ENCODE measurements around the gene UBE3B. TPM values are rescaled to one million over a fixed set of nuclear protein-coding genes. Genes with fewer than 3 reads are reported as not detected.

The UBE3B gene
- total and polyA plus RNA-seq, 8 donors: 9.4 to 104 (median 22.2) TPM

DNA sequence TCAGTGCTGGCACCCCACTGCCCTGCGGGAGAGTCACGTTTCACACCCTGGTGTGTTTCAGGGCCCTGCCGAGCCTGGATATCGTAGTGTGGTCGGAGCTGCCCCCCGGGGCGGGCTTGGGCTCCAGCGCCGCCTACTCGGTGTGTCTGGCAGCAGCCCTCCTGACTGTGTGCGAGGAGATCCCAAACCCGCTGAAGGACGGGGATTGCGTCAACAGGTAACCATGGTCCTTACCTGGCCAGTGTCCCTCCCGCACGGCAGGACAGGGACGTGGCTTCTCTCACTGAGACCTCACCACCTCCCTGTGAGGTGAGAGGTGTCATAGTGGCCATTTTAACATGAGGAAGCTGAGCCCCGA, 103.9 kb downstream of the UBE3B start:
- H3K27ac ChIP-seq: no peak overlapping the region
- no peaks in the 10 kb centered on the region for H3K9me3 ChIP-seq
- no peaks in the 10 kb centered on the region for H3K27me3 ChIP-seq
- H3K36me3 ChIP-seq: peaks cover 34 to 95% (median 92%) of the 10 kb centered on the region in 4 donors
- DNase-seq: no peak
- H3K4me3 ChIP-seq: no peak overlapping the region
- intact Hi-C loops (cut with DNase I; ENCODE audit: low total_unique reads): no loop called here
- WGBS, 5 donors: 88 to 95% (median 93%) methylated on average over 13 to 18 of the region's 18 CpGs
- no peak for TF ChIP-seq POLR2A (IDR thresholded peaks at IDR 0.05)
- TF ChIP-seq, protein P1, sequence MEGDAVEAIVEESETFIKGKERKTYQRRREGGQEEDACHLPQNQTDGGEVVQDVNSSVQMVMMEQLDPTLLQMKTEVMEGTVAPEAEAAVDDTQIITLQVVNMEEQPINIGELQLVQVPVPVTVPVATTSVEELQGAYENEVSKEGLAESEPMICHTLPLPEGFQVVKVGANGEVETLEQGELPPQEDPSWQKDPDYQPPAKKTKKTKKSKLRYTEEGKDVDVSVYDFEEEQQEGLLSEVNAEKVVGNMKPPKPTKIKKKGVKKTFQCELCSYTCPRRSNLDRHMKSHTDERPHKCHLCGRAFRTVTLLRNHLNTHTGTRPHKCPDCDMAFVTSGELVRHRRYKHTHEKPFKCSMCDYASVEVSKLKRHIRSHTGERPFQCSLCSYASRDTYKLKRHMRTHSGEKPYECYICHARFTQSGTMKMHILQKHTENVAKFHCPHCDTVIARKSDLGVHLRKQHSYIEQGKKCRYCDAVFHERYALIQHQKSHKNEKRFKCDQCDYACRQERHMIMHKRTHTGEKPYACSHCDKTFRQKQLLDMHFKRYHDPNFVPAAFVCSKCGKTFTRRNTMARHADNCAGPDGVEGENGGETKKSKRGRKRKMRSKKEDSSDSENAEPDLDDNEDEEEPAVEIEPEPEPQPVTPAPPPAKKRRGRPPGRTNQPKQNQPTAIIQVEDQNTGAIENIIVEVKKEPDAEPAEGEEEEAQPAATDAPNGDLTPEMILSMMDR (IDR thresholded peaks at IDR 0.05): no peak
- TF ChIP-seq POLR2AphosphoS5 (IDR thresholded peaks at IDR 0.05): no peak
- TF ChIP-seq EP300 (IDR thresholded peaks at IDR 0.05): no peak
- no peaks in the 10 kb centered on the region for H3K4me1 ChIP-seq

DNA sequence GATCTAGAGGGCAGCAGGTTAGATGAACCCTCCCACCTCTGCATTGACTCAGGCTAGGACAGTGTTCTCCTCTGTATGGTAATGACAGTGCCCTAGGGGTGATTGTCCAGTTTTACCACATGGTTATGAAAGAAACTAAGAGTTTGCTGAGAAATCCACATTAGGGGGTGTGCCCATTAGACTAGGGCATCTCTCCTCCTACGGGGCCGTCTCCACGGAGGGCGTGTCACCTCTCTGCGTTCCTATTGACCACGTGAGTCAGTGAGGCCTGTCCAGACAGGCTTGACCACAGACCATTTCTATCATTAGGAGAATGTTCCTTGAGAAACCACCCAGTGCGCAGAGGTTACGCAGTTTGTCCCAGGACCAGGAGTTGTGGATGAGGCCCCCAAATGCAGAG, 104.4 kb downstream of the UBE3B start:
- H3K36me3 ChIP-seq: peaks cover 36 to 95% (median 92%) of the 10 kb centered on the region in 4 donors
- no peak overlapping the region for H3K4me3 ChIP-seq
- DNase-seq: no peak
- H3K27ac ChIP-seq: no peak overlapping the region
- H3K9me3 ChIP-seq: no peaks in the 10 kb centered on the region
- H3K4me1 ChIP-seq: no peaks in the 10 kb centered on the region
- TF ChIP-seq POLR2AphosphoS5 (IDR thresholded peaks at IDR 0.05) (no peak), EP300 (IDR thresholded peaks at IDR 0.05) (no peak), POLR2A (IDR thresholded peaks at IDR 0.05) (no peak)
- TF ChIP-seq, protein P1 (IDR thresholded peaks at IDR 0.05): no peak
- no peaks in the 10 kb centered on the region for H3K27me3 ChIP-seq
- 64 to 85% (median 77%) methylated on average over 8 of the region's 8 CpGs for WGBS, 5 donors
- intact Hi-C loops (cut with DNase I; ENCODE audit: low total_unique reads): no loop called here

DNA sequence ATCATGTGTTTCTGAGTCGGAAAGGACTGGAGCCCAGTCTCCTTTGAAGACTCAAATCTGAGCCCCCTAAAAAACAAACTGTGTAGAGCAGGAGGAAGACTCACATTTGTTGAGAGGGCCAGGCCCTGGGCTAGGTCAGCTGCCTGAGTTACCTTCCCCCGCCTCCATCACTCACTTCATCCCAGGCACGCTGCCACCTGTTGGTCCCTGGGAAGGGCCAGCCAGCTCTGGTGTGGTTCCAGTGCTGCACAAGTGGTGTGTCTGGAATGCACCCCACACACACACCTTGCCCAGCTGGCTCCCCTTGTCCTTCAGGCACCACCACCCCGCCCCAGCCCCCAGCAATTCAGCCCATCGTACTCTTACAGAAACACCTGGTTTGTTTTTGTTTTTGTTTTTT, 105.2 kb downstream of the UBE3B start:
- Histone ChIP-seq H3K4me1 (no peaks in the 10 kb centered on the region), H3K36me3 (peaks cover 28 to 95% (median 92%) of the 10 kb centered on the region in 4 donors), H3K27ac (no peak overlapping the region), H3K9me3 (no peaks in the 10 kb centered on the region), H3K4me3 (no peak overlapping the region), H3K27me3 (no peaks in the 10 kb centered on the region)
- no peak for DNase-seq
- TF ChIP-seq POLR2A (IDR thresholded peaks at IDR 0.05) (no peak), POLR2AphosphoS5 (IDR thresholded peaks at IDR 0.05) (no peak)
- intact Hi-C loops (cut with DNase I; ENCODE audit: low total_unique reads): no loop called here
- WGBS, 5 donors: 82 to 91% (median 87%) methylated on average over 5 of the region's 5 CpGs

DNA sequence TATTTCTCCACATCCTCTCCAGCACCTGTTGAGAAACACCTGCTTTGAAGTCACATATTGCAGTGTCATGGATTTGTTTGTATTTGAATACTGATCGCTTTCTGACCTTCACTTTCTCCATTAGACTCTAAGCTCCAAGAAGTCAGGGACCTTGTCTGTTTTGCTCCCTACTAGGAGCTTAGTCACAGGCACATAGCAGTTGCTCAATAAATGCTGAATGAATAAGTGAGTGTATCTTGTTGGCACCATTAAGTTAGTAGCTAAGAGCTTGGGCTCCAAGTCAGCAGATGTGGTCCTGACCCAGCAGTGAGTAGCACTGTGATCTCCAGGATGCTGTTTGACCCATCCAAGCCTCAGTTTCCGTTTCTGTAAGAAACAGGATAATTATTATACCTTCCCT, 106.3 kb downstream of the UBE3B start:
- H3K9me3 ChIP-seq: no peaks in the 10 kb centered on the region
- H3K27ac ChIP-seq: no peak overlapping the region
- WGBS, 5 donors: 90 to 97% (median 95%) methylated on average over 2 of the region's 2 CpGs
- no peaks in the 10 kb centered on the region for H3K27me3 ChIP-seq
- H3K4me1 ChIP-seq: no peaks in the 10 kb centered on the region
- peaks cover 31 to 95% (median 92%) of the 10 kb centered on the region in 4 donors for H3K36me3 ChIP-seq
- DNase-seq: no peak
- no peak overlapping the region for H3K4me3 ChIP-seq
- intact Hi-C loops (cut with DNase I; ENCODE audit: low total_unique reads): no loop called here
- TF ChIP-seq, protein P1 (IDR thresholded peaks at IDR 0.05): no peak
- TF ChIP-seq POLR2A (IDR thresholded peaks at IDR 0.05): no peak
- TF ChIP-seq EP300 (IDR thresholded peaks at IDR 0.05): no peak
- no peak for TF ChIP-seq POLR2AphosphoS5 (IDR thresholded peaks at IDR 0.05)

Other genes starting within 250 kb of the UBE3B start
- not detected for gene FOXN4, start 168.3 kb upstream of the UBE3B start, total RNA-seq
- not detected for gene FOXN4, start 168.3 kb upstream of the UBE3B start, polyA plus RNA-seq
- not detected for gene MYO1H, start 129.7 kb upstream of the UBE3B start, total RNA-seq
- gene MYO1H, start 129.7 kb upstream of the UBE3B start, polyA plus RNA-seq: under 1 TPM in 1 of 3 donors, not detected in 2; 0.08 TPM
- gene KCTD10, start 334 bp upstream of the UBE3B start, total RNA-seq: 100 to 1,000 TPM in 1 of 5 donors, 10 to 100 TPM in 4; 19.6 to 156 (median 48.7) TPM
- 10 to 100 TPM; 12.1 to 36.5 (median 33.6) TPM for gene KCTD10, start 334 bp upstream of the UBE3B start, polyA plus RNA-seq
- gene MMAB, start 95.9 kb downstream of the UBE3B start, total RNA-seq: 10 to 100 TPM in 3 of 5 donors, 1 to 10 TPM in 2; 6.2 to 71.2 (median 13.6) TPM
- gene MMAB, start 95.9 kb downstream of the UBE3B start, polyA plus RNA-seq: 10 to 100 TPM; 44.1 to 51.8 (median 47.4) TPM
- 10 to 100 TPM in 3 of 5 donors, 1 to 10 TPM in 2; 1.2 to 16.7 (median 10.7) TPM for gene MVK, start 96.2 kb downstream of the UBE3B start, total RNA-seq
- 10 to 100 TPM; 16.7 to 22.8 (median 18.0) TPM for gene MVK, start 96.2 kb downstream of the UBE3B start, polyA plus RNA-seq
- 10 to 100 TPM in 1 of 5 donors, 1 to 10 TPM in 4; 1.7 to 19.7 (median 5.4) TPM for gene FAM222A, start 236.2 kb downstream of the UBE3B start, total RNA-seq
- gene FAM222A, start 236.2 kb downstream of the UBE3B start, polyA plus RNA-seq: 1 to 10 TPM; 3.1 to 5.4 (median 3.7) TPM

Measured in stomach (tissue), 9 donors.